ENCODE measurements around the gene ID3. TPM values are rescaled to one million over a fixed set of nuclear protein-coding genes. Genes with fewer than 3 reads are reported as not detected.

ID3 gene
- total and polyA plus RNA-seq, 2 of the 8 experiments (the other 6 are each of a cell fraction or from before 2014, with no cell fraction given): 240 to 304 TPM

DNA sequence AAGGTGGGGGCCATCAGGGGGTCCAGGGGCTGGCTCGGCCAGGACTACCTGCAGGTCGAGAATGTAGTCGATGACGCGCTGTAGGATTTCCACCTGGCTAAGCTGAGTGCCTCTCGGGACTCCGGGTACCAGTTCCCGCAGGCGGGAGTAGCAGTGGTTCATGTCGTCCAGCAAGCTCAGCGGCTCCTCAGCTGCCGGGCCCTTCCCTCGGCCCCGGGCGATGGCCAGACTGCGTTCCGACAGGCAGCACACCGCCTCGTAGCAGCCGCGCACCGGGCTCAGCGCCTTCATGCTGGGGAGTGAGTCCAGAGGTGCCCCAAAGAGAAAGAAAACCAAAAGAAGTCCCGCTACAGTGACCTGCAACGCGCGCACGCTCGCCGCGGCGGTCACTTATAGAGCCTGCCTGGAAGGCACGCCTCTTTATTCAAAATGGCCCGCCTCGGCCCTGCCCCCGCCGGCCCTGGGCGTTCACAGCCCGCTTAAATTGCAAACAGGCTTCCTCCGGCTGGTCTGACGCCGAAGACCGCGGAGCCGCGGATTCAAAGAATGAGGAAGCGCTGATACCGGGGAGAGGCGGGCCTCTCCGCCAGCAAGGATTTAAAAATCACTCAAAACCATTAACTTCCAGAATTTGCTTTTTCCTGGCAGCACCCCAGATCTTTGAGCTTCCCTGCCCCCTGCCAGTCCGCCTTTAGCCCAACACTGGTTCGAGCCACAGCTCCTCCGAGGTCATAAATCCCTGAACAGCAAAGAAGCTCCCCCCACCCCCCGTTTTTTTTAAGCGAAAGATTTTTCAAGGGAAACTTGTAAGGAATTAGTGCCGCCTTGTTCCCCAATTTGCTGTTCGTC lies at the start of gene ID3 (continued):
- TF ChIP-seq, protein P1, sequence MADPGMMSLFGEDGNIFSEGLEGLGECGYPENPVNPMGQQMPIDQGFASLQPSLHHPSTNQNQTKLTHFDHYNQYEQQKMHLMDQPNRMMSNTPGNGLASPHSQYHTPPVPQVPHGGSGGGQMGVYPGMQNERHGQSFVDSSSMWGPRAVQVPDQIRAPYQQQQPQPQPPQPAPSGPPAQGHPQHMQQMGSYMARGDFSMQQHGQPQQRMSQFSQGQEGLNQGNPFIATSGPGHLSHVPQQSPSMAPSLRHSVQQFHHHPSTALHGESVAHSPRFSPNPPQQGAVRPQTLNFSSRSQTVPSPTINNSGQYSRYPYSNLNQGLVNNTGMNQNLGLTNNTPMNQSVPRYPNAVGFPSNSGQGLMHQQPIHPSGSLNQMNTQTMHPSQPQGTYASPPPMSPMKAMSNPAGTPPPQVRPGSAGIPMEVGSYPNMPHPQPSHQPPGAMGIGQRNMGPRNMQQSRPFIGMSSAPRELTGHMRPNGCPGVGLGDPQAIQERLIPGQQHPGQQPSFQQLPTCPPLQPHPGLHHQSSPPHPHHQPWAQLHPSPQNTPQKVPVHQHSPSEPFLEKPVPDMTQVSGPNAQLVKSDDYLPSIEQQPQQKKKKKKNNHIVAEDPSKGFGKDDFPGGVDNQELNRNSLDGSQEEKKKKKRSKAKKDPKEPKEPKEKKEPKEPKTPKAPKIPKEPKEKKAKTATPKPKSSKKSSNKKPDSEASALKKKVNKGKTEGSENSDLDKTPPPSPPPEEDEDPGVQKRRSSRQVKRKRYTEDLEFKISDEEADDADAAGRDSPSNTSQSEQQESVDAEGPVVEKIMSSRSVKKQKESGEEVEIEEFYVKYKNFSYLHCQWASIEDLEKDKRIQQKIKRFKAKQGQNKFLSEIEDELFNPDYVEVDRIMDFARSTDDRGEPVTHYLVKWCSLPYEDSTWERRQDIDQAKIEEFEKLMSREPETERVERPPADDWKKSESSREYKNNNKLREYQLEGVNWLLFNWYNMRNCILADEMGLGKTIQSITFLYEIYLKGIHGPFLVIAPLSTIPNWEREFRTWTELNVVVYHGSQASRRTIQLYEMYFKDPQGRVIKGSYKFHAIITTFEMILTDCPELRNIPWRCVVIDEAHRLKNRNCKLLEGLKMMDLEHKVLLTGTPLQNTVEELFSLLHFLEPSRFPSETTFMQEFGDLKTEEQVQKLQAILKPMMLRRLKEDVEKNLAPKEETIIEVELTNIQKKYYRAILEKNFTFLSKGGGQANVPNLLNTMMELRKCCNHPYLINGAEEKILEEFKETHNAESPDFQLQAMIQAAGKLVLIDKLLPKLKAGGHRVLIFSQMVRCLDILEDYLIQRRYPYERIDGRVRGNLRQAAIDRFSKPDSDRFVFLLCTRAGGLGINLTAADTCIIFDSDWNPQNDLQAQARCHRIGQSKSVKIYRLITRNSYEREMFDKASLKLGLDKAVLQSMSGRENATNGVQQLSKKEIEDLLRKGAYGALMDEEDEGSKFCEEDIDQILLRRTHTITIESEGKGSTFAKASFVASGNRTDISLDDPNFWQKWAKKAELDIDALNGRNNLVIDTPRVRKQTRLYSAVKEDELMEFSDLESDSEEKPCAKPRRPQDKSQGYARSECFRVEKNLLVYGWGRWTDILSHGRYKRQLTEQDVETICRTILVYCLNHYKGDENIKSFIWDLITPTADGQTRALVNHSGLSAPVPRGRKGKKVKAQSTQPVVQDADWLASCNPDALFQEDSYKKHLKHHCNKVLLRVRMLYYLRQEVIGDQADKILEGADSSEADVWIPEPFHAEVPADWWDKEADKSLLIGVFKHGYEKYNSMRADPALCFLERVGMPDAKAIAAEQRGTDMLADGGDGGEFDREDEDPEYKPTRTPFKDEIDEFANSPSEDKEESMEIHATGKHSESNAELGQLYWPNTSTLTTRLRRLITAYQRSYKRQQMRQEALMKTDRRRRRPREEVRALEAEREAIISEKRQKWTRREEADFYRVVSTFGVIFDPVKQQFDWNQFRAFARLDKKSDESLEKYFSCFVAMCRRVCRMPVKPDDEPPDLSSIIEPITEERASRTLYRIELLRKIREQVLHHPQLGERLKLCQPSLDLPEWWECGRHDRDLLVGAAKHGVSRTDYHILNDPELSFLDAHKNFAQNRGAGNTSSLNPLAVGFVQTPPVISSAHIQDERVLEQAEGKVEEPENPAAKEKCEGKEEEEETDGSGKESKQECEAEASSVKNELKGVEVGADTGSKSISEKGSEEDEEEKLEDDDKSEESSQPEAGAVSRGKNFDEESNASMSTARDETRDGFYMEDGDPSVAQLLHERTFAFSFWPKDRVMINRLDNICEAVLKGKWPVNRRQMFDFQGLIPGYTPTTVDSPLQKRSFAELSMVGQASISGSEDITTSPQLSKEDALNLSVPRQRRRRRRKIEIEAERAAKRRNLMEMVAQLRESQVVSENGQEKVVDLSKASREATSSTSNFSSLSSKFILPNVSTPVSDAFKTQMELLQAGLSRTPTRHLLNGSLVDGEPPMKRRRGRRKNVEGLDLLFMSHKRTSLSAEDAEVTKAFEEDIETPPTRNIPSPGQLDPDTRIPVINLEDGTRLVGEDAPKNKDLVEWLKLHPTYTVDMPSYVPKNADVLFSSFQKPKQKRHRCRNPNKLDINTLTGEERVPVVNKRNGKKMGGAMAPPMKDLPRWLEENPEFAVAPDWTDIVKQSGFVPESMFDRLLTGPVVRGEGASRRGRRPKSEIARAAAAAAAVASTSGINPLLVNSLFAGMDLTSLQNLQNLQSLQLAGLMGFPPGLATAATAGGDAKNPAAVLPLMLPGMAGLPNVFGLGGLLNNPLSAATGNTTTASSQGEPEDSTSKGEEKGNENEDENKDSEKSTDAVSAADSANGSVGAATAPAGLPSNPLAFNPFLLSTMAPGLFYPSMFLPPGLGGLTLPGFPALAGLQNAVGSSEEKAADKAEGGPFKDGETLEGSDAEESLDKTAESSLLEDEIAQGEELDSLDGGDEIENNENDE (IDR thresholded peaks at IDR 0.05; ENCODE audit: insufficient replicate concordance, low read length): no peak
- TF ChIP-seq POU5F1 (IDR thresholded peaks at IDR 0.05; ENCODE audit: low read depth, low read length) (no peak), BACH1 (IDR thresholded peaks at IDR 0.05; ENCODE audit: low read length) (no peak), KDM5A (IDR thresholded peaks at IDR 0.05; ENCODE audit: low read length) (no peak), KDM4A (IDR thresholded peaks at IDR 0.05; ENCODE audit: low read depth, low read length, severe bottlenecking) (peak; percentile 17), TBP (IDR thresholded peaks at IDR 0.05; ENCODE audit: low read depth, low read length) (peak; percentile 96), SRF (IDR thresholded peaks at IDR 0.05; ENCODE audit: low read depth, low read length) (no peak)
- TF ChIP-seq, protein P2, sequence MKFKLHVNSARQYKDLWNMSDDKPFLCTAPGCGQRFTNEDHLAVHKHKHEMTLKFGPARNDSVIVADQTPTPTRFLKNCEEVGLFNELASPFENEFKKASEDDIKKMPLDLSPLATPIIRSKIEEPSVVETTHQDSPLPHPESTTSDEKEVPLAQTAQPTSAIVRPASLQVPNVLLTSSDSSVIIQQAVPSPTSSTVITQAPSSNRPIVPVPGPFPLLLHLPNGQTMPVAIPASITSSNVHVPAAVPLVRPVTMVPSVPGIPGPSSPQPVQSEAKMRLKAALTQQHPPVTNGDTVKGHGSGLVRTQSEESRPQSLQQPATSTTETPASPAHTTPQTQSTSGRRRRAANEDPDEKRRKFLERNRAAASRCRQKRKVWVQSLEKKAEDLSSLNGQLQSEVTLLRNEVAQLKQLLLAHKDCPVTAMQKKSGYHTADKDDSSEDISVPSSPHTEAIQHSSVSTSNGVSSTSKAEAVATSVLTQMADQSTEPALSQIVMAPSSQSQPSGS (IDR thresholded peaks at IDR 0.05; ENCODE audit: low read length): no peak

Measured in H1 (cell line).